Hair follicular keratinocyte (primary cell): Measurements from ENCODE around the gene NEBL. TPM values are rescaled to one million over a fixed set of nuclear protein-coding genes. Genes with fewer than 3 reads are reported as not detected.

Experiments used
- total RNA-seq: library from RNA; depleted of rRNA; stranded (reverse); fragments of >200 nt; gene quantifications from 2 replicates; pipeline ENCODE4 v1.2.3, GENCODE V29; 2015

Gene NEBL
- 0.16 and 3.3 TPM in 2 replicates for total RNA-seq

GRCh38 chr10:20897146-20897825 lies at the start of gene NEBL:
Gene NEBL (minus strand): TSS chr10:20897311. CDS start chr10:20897205, 106 bp downstream.

